Prostate gland (tissue), 1 donor: ENCODE results near the gene CCDC167.

ENCODE experiments used
- POLR2A ChIP-seq: fragments of 450-650 bp; IDR thresholded peaks from one replicate; pipeline ENCODE4 v1.6.1; 2016; ENCODE audit warnings: antibody characterized with exemption, mild to moderate bottlenecking
- POLR2AphosphoS5 ChIP-seq: sonication (generic); formaldehyde crosslinking; IDR thresholded peaks from one replicate; pipeline ENCODE4 v1.6.1; 2017; ENCODE audit warnings: antibody characterized with exemption

- TF ChIP-seq POLR2A = no peak
- TF ChIP-seq POLR2AphosphoS5 = no peak
These were observed 36.6 kb downstream of the CCDC167 start for GRCh38 chr6:37463110-37463509.
